NB4 (cell line): ENCODE data around the gene SAE1.

Experiments
- DNase-seq: peaks from one replicate; pipeline ENCODE4 v3.0.0; 2010; ENCODE audit warnings: low read depth
- H3K4me3 ChIP-seq: one replicate; pipeline ENCODE4 v1.5.1; 2011; ENCODE audit warnings: mild to moderate bottlenecking, low read depth, low read length, moderate library complexity
- CTCF ChIP-seq: IDR thresholded peaks from one replicate; pipeline ENCODE4 v1.5.1; 2012; ENCODE audit warnings: low read depth, low read length
- MAX ChIP-seq: IDR thresholded peaks from 2 replicates; pipeline ENCODE4 v1.6.1; 2011; ENCODE audit warnings: low read depth, low read length
- MYC ChIP-seq: IDR thresholded peaks from 2 replicates; pipeline ENCODE4 v1.6.1; 2011; ENCODE audit warnings: low read depth, low read length
- POLR2A ChIP-seq: IDR thresholded peaks from 2 replicates; pipeline ENCODE4 v1.6.1; 2011; ENCODE audit warnings: mild to moderate bottlenecking; ENCODE audit not compliant: insufficient read length; ENCODE audit errors: extremely low read depth

The SAE1 gene

DNA sequence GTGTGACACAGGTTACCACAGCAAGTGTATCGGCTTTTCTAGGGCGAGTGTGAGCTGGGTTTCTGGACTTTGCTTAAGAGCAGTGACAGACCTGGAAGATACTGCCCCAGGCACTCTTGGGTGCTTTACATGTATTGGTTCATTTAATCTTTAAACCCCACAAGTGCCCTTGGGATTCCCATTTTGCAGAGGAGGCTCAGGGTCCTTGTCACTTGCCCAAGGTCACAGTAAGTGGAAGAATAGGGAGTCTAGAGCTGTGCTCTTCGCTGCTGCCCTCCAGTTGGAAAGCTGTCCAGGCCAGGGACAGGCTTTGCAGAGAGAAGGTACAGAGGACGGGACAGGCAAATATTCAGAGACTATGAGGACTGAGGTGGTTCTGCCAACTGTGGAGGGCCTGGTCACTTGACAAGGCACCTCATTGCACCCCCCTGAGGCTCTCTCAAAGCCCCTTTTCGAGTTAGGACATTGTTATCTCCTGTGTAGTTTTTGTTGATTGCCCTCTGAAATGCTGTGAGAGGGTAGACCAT is 57.9 kb downstream of the SAE1 start:
- DNase-seq, result no peak
- no peak overlapping the region for H3K4me3 ChIP-seq
- TF ChIP-seq POLR2A (no peak), MAX (no peak), CTCF (no peak), MYC (no peak)

DNA sequence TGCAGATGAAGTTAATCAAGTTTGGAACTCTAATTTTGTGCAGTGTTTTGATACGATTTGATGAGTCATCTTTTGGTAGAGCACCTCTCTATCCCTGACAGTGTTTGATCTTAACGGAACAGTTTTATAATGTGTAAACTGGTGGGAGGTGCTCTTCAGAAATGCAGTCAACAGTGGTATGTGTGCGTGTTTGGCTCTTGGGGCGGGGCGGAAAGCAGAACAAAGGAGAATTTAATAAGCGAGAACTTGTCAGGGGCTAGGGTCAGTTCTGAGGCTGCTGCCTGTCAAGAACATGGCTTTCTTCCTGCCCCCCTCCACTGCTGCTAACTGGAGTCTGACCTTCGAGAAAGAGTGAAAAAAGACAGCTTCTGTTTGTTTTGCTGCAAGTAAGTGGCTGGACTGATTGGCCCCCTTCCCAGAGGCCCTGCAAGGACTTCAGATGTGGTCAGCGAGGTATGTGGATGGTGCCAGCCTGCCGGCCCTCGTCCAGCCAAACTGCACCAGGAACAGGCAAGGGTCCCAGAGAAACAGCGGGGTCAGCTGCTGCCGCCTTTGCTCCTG is 59.6 kb downstream of the SAE1 start:
- TF ChIP-seq POLR2A, result no peak
- no peak for TF ChIP-seq MYC
- no peak for TF ChIP-seq CTCF
- TF ChIP-seq MAX, result no peak
- no peak overlapping the region for H3K4me3 ChIP-seq
- no peak for DNase-seq

- TF ChIP-seq MYC (no peak), MAX (no peak), POLR2A (no peak), CTCF (no peak)
- no peak for DNase-seq
- H3K4me3 ChIP-seq, result no peak overlapping the region
Measured at GRCh38 chr19:47195434-47195833, 64.8 kb downstream of the SAE1 start.

- no peak overlapping the region for H3K4me3 ChIP-seq
- no peak for DNase-seq
- TF ChIP-seq MAX, result no peak
- TF ChIP-seq CTCF, result no peak
- no peak for TF ChIP-seq POLR2A
- TF ChIP-seq MYC, result no peak
Measured at GRCh38 chr19:47197141-47197540, 66.5 kb downstream of the SAE1 start.

DNA sequence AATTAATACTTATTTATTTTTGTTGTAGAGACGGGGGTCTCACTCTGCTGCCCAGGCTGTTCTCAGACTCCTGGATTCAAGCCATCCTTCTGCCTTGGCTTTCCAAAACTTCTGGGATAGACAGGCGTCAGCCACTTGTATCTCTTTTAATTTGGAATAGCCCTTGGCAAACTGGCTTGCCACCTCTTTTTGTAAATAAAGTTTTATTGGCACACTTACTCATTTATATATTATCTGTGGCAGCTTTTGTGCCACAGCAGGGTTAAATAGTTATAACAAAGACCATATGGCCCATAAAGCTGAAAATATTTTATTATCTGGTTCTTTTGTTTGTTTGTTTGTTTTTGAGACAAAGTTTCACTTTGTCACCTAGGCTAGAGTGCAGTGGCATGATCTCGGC is 69.9 kb downstream of the SAE1 start:
- TF ChIP-seq CTCF (no peak), MAX (no peak), MYC (no peak), POLR2A (no peak)
- no peak for DNase-seq
- no peak overlapping the region for H3K4me3 ChIP-seq

- TF ChIP-seq POLR2A (no peak), CTCF (no peak), MAX (no peak), MYC (no peak)
- no peak overlapping the region for H3K4me3 ChIP-seq
- no peak for DNase-seq
Measured at GRCh38 chr19:47203254-47203653, 72.6 kb downstream of the SAE1 start.
